Mammary epithelial cell (primary cell): Measurements from ENCODE around the gene ELMO1.

ENCODE experiments used
- CTCF ChIP-seq, 2 donors: IDR thresholded peaks in 1 of 2; conservative IDR thresholded peaks in 1 of 2; 2 replicates each; pipeline ENCODE4 v1.5.1; 2011 to 2012; ENCODE audit warnings: inconsistent platforms in 2 of 2, low read length in 2 of 2, mild to moderate bottlenecking in 2 of 2, control low read depth in 1 of 2, low read depth in 1 of 2; ENCODE audit not compliant: insufficient read depth in 1 of 2; ENCODE audit errors: extremely low read depth in 1 of 2
- EZH2 ChIP-seq: IDR thresholded peaks from 2 replicates; pipeline ENCODE4 v1.6.1; 2012; ENCODE audit warnings: low read length, inconsistent platforms, borderline replicate concordance

GRCh38 chr7:37295401-37295800 is 153.3 kb downstream of the ELMO1 start:
- no peak for TF ChIP-seq CTCF (conservative IDR thresholded peaks at IDR 0.05 in 1 of 2, IDR thresholded peaks at IDR 0.05 in 1 of 2; ENCODE audit: extremely low read depth in 1 of 2, insufficient read depth in 1 of 2, low read depth in 1 of 2, low read length in 2 of 2)
- TF ChIP-seq EZH2: no peak
